ENCODE results near the gene GARIN5A. TPM values are rescaled to one million over a fixed set of nuclear protein-coding genes. Genes with fewer than 3 reads are reported as not detected.

GARIN5A gene
- total and polyA plus RNA-seq, 9 of the 15 experiments (the other 6 are each of a cell fraction or from before 2014, with no cell fraction given), result 0.10 to 0.82 (median 0.23) TPM; not detected in 2

DNA sequence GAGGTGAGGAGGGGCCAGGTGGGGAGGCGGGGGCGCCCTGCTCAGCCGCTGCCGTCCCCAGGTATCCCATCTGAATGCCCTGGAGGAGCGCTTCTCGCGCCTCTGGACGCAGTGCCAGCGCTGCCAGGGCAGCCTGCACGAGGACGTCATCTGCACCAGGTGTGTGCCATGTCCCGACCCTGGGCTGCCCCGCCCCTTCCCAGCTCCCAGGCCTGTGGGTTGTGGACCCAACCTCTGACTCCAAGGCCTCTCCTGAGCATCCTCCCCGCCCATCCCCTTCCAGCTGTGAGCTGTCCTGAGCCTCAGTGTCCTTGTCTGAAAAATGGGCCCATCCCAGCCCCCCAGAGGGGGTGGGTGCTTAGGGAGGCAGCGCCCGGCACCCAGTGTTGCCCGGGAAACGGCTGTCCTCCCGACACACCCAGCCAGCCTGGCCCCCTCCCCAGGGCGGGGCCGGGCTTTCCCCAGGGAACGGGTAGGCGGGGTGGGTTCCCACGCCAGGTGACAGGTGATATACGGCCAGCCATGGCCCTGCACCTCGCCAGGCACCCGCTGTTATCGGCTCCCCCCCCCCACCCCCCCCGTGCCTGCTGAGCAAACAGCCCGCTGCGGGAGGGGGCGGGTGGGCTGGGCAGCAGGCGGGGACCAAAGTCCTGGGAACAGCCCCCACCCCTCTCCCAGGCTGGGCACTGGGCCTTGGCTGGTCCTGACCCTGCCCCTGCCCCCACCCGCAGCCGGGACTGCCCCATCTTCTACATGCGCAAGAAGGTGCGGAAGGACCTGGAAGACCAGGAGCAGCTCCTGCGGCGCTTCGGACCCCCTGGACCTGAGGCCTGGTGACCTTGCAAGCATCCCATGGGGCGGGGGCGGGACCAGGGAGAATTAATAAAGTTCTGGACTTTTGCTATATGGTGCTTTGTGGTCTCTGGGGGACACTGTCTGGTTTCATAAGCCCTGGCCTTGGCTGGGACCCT lies 59.3 kb downstream of the GARIN5A start (continued):
- TF ChIP-seq, protein P1, sequence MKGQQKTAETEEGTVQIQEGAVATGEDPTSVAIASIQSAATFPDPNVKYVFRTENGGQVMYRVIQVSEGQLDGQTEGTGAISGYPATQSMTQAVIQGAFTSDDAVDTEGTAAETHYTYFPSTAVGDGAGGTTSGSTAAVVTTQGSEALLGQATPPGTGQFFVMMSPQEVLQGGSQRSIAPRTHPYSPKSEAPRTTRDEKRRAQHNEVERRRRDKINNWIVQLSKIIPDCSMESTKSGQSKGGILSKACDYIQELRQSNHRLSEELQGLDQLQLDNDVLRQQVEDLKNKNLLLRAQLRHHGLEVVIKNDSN (CRISPR knock-in tag; IDR thresholded peaks at IDR 0.05), result no peak
- TF ChIP-seq KDM1A (IDR thresholded peaks at IDR 0.05), result peak in 1 of 2 experiments; percentile 47; a peak in 1 of 4 replicates
- no peak for TF ChIP-seq NFATC3 (IDR thresholded peaks at IDR 0.05)
- 0 out of 2 replicates have a peak, but pooled peaks have one; percentile 27 for TF ChIP-seq RBFOX2 (IDR thresholded peaks at IDR 0.05; ENCODE audit: low read depth, low read length)
- TF ChIP-seq ZNF274 (IDR thresholded peaks at IDR 0.05; ENCODE audit: borderline replicate concordance, low read depth, low read length), result no peak
- TF ChIP-seq STAT5B (CRISPR knock-in tag; IDR thresholded peaks at IDR 0.05), result no peak
- no peak for TF ChIP-seq ZNF146 (CRISPR knock-in tag; IDR thresholded peaks at IDR 0.05; ENCODE audit: unreplicated experiment)
- no peak for TF ChIP-seq DACH1 (IDR thresholded peaks at IDR 0.05; ENCODE audit: partially characterized antibody)
- TF ChIP-seq, protein P2, sequence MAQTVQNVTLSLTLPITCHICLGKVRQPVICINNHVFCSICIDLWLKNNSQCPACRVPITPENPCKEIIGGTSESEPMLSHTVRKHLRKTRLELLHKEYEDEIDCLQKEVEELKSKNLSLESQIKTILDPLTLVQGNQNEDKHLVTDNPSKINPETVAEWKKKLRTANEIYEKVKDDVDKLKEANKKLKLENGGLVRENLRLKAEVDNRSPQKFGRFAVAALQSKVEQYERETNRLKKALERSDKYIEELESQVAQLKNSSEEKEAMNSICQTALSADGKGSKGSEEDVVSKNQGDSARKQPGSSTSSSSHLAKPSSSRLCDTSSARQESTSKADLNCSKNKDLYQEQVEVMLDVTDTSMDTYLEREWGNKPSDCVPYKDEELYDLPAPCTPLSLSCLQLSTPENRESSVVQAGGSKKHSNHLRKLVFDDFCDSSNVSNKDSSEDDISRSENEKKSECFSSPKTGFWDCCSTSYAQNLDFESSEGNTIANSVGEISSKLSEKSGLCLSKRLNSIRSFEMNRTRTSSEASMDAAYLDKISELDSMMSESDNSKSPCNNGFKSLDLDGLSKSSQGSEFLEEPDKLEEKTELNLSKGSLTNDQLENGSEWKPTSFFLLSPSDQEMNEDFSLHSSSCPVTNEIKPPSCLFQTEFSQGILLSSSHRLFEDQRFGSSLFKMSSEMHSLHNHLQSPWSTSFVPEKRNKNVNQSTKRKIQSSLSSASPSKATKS (CRISPR knock-in tag; IDR thresholded peaks at IDR 0.05), result no peak
- TF ChIP-seq NONO (IDR thresholded peaks at IDR 0.05; ENCODE audit: low read depth in 2 of 2, low read length in 1 of 2), result no peak
- TF ChIP-seq, protein P3, sequence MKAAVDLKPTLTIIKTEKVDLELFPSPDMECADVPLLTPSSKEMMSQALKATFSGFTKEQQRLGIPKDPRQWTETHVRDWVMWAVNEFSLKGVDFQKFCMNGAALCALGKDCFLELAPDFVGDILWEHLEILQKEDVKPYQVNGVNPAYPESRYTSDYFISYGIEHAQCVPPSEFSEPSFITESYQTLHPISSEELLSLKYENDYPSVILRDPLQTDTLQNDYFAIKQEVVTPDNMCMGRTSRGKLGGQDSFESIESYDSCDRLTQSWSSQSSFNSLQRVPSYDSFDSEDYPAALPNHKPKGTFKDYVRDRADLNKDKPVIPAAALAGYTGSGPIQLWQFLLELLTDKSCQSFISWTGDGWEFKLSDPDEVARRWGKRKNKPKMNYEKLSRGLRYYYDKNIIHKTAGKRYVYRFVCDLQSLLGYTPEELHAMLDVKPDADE (conservative IDR thresholded peaks at IDR 0.05; ENCODE audit: control insufficient read depth, low read depth, low read length), result no peak
- peak; percentile 52; the same call in 1 of the 2 replicates for TF ChIP-seq POLR2G (IDR thresholded peaks at IDR 0.05; ENCODE audit: low read depth, low read length)
- no peak for TF ChIP-seq NCOA6 (IDR thresholded peaks at IDR 0.05)
- no peak for TF ChIP-seq BRD9 (IDR thresholded peaks at IDR 0.05; ENCODE audit: low read depth, partially characterized antibody)
- TF ChIP-seq ZFP1 (CRISPR knock-in tag; IDR thresholded peaks at IDR 0.05), result no peak
- TF ChIP-seq RBM22 (IDR thresholded peaks at IDR 0.05; ENCODE audit: low read depth, low read length, poor library complexity, severe bottlenecking), result peak; percentile 5
- TF ChIP-seq CCNT2 (IDR thresholded peaks at IDR 0.05; ENCODE audit: borderline replicate concordance, extremely low read depth, insufficient read length, low read depth, low read length), result no peak
- TF ChIP-seq KDM4B (IDR thresholded peaks at IDR 0.05; ENCODE audit: borderline replicate concordance in 2 of 2, low read depth in 1 of 2), result no peak
- no peak for TF ChIP-seq EGR1 (conservative IDR thresholded peaks at IDR 0.05)
